Activated B cell treated with CpG ODN at 0.5 μM for 24 hours (primary cell): ENCODE results near the gene GADD45GIP1. TPM values are rescaled to one million over a fixed set of nuclear protein-coding genes. Genes with fewer than 3 reads are reported as not detected.
A peak's percentile ranks its signal among the peaks of the same experiment; 100 is the strongest.
"Not testable (repeated sequence)": the region's sequence is repeated elsewhere in the genome, so short reads cannot be mapped to it uniquely, and the experiment has no call there.

Experiments
- ATAC-seq: fragments of 200-7000 bp; cut with Tn5 transposase; one replicate; pipeline ENCODE4 v1.10.0; 2021; ENCODE audit warnings: low read depth, mild to moderate bottlenecking, moderate library complexity
- CTCF ChIA-PET: fragments of 350-600 bp; sonication (Branson Sonifier 250); formaldehyde crosslinking; loops from one replicate; lab custom pipeline; 2021; ENCODE audit warnings: antibody characterized with exemption; lab: Charles Lee
- POLR2A ChIA-PET: fragments of 350-600 bp; sonication (Branson Sonifier 250); formaldehyde crosslinking; loops from one replicate; lab custom pipeline; 2021; ENCODE audit warnings: antibody characterized with exemption; lab: Charles Lee
- DNase-seq: peaks from one replicate; pipeline ENCODE4 v3.0.0; 2022
- H3K27ac Mint-ChIP-seq: one replicate; pipeline ENCODE4 v1.8.0; 2020; ENCODE audit warnings: mixed read lengths
- H3K27me3 Mint-ChIP-seq: one replicate; pipeline ENCODE4 v1.8.0; 2021; ENCODE audit warnings: mixed read lengths
- H3K36me3 Mint-ChIP-seq: one replicate; pipeline ENCODE4 v1.8.0; 2021; ENCODE audit warnings: low read depth, mixed read lengths
- H3K4me1 Mint-ChIP-seq: one replicate; pipeline ENCODE4 v1.8.0; 2021; ENCODE audit warnings: mixed read lengths
- H3K4me3 Mint-ChIP-seq: one replicate; pipeline ENCODE4 v1.8.0; 2020; ENCODE audit warnings: mild to moderate bottlenecking, mixed read lengths
- H3K9me3 Mint-ChIP-seq: one replicate; pipeline ENCODE4 v1.8.0; 2020; ENCODE audit warnings: mixed read lengths
- intact Hi-C: fragments of 100-400 bp; cut with micrococcal nuclease; formaldehyde crosslinking; loops from one replicate; pipeline ENCODE4 v1.15.1; 2024
- total RNA-seq: library from RNA; stranded (reverse); gene quantifications from 2 replicates; pipeline ENCODE4 v1.2.3, GENCODE V29; 2022
- TF ChIP-seq, protein P1 (sequence below): fragments of 200-600 bp; IDR thresholded peaks from one replicate; pipeline ENCODE4 v1.8.0; 2022; ENCODE audit warnings: antibody characterized with exemption, mild to moderate bottlenecking

GADD45GIP1 gene
- total RNA-seq, 1 donor from 2014 or later = 16.7 TPM

DNA sequence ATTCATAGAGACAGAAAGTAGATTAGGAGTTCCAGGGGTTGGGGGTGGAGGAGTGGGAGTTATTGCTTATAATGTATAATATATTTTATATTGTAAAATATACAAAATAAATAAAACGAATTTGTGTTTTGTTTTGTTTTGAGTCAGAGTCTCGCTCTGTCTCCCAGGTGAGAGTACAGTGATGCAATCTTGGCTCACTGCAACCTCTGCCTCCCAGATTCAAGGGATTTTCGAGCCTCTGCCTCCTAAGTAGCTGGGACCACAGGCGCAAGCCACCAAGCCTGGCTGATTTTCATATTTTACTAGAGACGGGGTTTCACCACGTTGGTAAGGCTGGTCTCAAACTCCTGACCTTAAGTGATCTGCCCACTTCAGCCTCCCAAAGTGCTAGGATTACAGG lies 2.5 kb upstream of the GADD45GIP1 start:
- ChIA-PET POLR2A (no interaction called here), CTCF (no interaction called here)
- Mint-ChIP-seq H3K4me3 (no peak overlapping the region), H3K4me1 (peaks cover 23% of the 10 kb centered on the region), H3K9me3 (no peaks in the 10 kb centered on the region), H3K27me3 (no peaks in the 10 kb centered on the region), H3K27ac (no peak overlapping the region), H3K36me3 (peaks cover 10% of the 10 kb centered on the region)
- ATAC-seq = no peak
- intact Hi-C loops = no loop called here
- no peak for DNase-seq
- TF ChIP-seq, protein P1, sequence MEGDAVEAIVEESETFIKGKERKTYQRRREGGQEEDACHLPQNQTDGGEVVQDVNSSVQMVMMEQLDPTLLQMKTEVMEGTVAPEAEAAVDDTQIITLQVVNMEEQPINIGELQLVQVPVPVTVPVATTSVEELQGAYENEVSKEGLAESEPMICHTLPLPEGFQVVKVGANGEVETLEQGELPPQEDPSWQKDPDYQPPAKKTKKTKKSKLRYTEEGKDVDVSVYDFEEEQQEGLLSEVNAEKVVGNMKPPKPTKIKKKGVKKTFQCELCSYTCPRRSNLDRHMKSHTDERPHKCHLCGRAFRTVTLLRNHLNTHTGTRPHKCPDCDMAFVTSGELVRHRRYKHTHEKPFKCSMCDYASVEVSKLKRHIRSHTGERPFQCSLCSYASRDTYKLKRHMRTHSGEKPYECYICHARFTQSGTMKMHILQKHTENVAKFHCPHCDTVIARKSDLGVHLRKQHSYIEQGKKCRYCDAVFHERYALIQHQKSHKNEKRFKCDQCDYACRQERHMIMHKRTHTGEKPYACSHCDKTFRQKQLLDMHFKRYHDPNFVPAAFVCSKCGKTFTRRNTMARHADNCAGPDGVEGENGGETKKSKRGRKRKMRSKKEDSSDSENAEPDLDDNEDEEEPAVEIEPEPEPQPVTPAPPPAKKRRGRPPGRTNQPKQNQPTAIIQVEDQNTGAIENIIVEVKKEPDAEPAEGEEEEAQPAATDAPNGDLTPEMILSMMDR = no peak

DNA sequence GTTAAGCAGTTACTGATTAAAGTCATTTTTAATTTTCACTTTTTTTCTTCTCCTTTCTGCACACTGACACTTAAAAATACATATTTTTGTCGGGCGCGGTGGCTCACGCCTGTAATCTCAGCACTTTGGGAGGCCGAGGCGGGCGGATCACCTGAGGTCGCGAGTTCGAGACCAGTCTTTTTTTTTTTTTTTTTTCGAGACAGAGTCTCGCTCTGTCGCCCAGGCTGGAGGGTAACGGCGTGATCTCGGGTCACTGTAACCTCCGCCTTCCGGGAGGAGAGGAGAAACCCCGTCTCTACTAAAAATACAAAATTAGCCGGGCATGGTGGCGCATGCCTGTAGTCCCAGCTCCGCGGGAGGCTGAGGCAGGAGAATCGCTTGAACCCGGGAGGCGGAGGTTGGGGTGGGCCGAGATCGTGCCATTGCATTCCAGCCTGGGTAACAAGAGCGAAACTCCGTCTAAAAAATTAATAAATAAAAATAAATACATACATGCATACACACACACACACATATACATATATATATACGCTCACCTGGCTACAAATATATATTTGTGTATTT lies 448 bp upstream of the GADD45GIP1 start:
- DNase-seq, H3K27me3 Mint-ChIP-seq, H3K9me3 Mint-ChIP-seq: not testable (repeated sequence)
- intact Hi-C loops = loop anchor here (1.0 to 2.0 kb wide), 3 partner anchors 12 to 66 kb away; partner anchors contain the start of genes CALR, GCDH and RAD23A
- Mint-ChIP-seq H3K36me3 (peaks cover 29% of the 10 kb centered on the region), H3K4me3 (peak overlapping the region; percentile 91), H3K4me1 (peaks cover 32% of the 10 kb centered on the region), H3K27ac (peak overlapping the region; percentile 97)
- peak; percentile 34 for ATAC-seq
- CTCF ChIA-PET = interaction anchor here (1.9 kb wide), 1 partner anchor 8 kb away, joined by 6 read pairs; no protein-coding TSS in a partner anchor
- POLR2A ChIA-PET = interaction anchor here (0.7 to 5.4 kb wide), 14 partner anchors 8 to 1583 kb away, joined by 3 to 37 read pairs (median 5); partner anchors contain the start of genes CALR, DNASE2, GCDH and RAD23A

DNA sequence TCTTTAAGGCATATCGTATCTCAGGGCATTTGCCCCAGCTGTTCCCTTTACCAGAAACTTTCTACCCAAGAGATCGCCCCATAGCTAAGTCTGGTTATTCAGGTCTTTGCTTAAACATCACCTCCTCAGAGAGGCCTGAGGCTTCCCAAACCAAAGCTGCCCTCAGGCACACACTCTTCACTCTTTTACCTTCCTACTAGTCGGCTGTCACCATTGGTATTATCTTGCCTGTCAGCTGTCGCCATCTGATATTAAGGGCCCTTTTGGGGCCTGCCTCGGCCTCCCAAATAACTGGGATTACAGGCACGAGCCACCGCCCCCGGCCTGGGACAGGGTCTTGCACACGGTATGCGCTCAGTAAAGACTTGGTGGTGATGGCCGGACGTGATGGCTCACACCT lies 1.0 kb downstream of the GADD45GIP1 start:
- H3K36me3 Mint-ChIP-seq = peaks cover 43% of the 10 kb centered on the region
- H3K27me3 Mint-ChIP-seq = no peaks in the 10 kb centered on the region
- no peaks in the 10 kb centered on the region for H3K9me3 Mint-ChIP-seq
- H3K4me3 Mint-ChIP-seq = peak overlapping the region; percentile 88
- intact Hi-C loops = loop anchor here (2.0 kb wide), 1 partner anchor 17 kb away; the partner anchor contains the start of gene CALR
- ChIA-PET CTCF (interaction anchor here (1.9 kb wide), 1 partner anchor 9 kb away, joined by 6 read pairs; no protein-coding TSS in a partner anchor), POLR2A (interaction anchor here (0.5 to 5.4 kb wide), 12 partner anchors 8 to 164 kb away, joined by 3 to 37 read pairs (median 6); partner anchors contain the start of genes CALR, GCDH and RAD23A)
- TF ChIP-seq, protein P1 = no peak
- ATAC-seq (no peak), DNase-seq (no peak)
- peaks cover 33% of the 10 kb centered on the region for H3K4me1 Mint-ChIP-seq
- H3K27ac Mint-ChIP-seq = peak overlapping the region; percentile 69

DNA sequence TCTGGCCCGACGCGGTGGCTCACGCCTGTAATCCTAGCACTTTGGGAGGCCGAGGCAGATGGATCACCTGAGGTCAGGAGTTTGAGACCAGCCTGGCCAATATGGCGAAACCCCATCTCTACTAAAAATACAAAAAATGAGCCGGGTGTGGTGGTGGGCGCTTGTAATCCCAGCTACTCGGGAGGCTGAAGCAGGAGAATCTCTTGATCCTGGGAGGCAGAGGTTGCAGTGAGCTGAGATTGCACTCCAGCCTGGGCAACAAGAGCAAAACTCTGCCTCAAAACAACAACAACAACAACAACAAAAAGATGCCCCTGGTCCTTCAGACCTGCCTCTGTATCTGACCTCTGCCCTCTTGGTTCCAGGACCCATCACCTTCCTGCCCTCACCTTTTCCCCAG lies 1.4 kb downstream of the GADD45GIP1 start:
- Mint-ChIP-seq H3K36me3 (peaks cover 48% of the 10 kb centered on the region), H3K4me3 (peak overlapping the region; percentile 88), H3K27ac (peak overlapping the region; percentile 69), H3K4me1 (peaks cover 33% of the 10 kb centered on the region)
- ChIA-PET POLR2A (interaction anchor here (0.5 to 5.4 kb wide), 8 partner anchors 8 to 88 kb away, joined by 3 to 37 read pairs (median 6); partner anchors contain the start of genes CALR, GCDH and RAD23A), CTCF (interaction anchor here (1.9 kb wide), 1 partner anchor 10 kb away, joined by 6 read pairs; no protein-coding TSS in a partner anchor)
- ATAC-seq, intact Hi-C loops, H3K27me3 Mint-ChIP-seq, H3K9me3 Mint-ChIP-seq, DNase-seq: not testable (repeated sequence)

DNA sequence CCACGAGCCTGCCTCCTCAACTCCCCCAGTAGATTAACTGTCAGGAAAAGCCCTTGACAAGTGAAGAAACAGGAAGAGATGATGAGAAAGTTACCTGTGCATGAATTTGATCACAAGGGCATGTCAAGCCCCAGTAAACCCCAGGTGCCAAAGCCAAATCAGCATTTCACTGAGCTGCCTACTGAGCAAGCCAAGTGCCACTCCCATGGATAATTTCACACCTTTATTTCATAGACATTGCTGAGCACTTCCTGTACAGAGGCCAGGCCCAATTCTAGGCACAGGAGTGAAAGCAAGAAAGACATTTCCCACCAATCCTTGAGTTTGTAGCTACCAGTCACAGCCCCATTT lies 2.4 kb downstream of the GADD45GIP1 start:
- TF ChIP-seq, protein P1 = no peak
- ATAC-seq (no peak), DNase-seq (no peak)
- CTCF ChIA-PET = interaction anchor here (2.6 kb wide), 1 partner anchor 11 kb away, joined by 12 read pairs; no protein-coding TSS in a partner anchor
- intact Hi-C loops = no loop called here
- no peaks in the 10 kb centered on the region for H3K9me3 Mint-ChIP-seq
- H3K4me1 Mint-ChIP-seq = peaks cover 33% of the 10 kb centered on the region
- peak overlapping the region; percentile 25 for H3K4me3 Mint-ChIP-seq
- H3K36me3 Mint-ChIP-seq = peaks cover 57% of the 10 kb centered on the region
- peak overlapping the region; percentile 72 for H3K27ac Mint-ChIP-seq
- H3K27me3 Mint-ChIP-seq = no peaks in the 10 kb centered on the region
- POLR2A ChIA-PET = interaction anchor here (0.9 to 5.4 kb wide), 7 partner anchors 8 to 64 kb away, joined by 4 to 37 read pairs (median 8); partner anchors contain the start of genes CALR, FARSA, GCDH and RAD23A
